GM18498 (cell line): ENCODE data around the gene PPP1R12B.
"Not testable (repeated sequence)": the region's sequence is repeated elsewhere in the genome, so short reads cannot be mapped to it uniquely, and the experiment has no call there.

Experiments used
- ATAC-seq: cut with Tn5 transposase; IDR thresholded peaks from one replicate; pipeline ENCODE4 v1.9.1; 2021; ENCODE audit warnings: mild to moderate bottlenecking, moderate library complexity; ENCODE audit not compliant: unreplicated experiment

PPP1R12B gene

DNA sequence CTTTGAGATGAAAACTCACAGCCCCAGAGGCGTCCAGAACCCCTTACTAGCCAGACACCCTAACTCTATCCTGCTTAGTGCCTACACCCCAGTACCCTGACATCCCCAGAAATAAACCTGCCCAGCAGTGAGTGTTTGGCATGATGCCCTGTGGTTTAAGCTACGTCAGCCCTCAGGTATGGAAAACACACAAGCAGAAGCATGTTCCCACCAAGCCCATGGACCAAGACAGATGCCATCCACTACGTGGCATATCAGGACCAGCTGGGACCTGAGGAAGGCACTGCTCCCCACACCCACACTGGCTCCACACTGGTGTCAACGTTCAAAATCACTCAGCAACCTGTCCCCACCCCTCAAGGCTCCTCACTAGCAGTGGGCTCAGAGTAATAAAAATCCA lies 245.3 kb downstream of the PPP1R12B start:
- ATAC-seq: no peak

- no peak for ATAC-seq
These were observed 248.1 kb downstream of the PPP1R12B start for GRCh38 chr1:202596638-202597037.

DNA sequence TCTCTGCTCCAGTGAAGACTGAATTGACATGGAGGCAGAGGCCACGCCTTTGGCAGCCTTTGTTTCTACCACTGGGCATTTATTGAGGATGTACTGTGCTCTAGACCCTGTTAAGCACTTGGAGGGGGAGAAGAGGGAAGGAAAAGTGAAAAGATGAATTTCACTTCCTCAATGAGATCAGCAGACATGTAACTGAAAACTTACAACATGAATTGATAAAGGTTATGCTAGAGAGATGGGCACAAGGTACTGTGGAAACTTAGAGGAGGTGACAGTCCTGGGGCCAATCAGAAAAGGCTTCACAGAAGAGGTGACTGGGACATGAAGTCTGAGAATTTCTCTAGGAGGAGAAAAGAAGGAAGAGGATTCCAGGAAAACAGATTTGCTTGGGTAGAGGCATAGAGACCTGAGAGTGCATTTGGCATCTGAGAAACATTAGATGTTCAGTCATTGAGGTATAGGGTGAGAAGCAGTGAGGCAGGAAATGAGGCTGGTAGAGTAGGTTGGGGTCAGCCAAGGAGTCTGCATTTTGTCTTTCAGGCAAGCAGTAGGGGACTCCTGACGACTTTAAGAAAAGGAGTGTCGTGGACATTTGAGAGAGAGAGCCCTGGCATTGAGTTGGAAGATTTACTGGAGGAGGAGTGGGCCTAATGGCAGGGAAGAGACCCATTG lies 248.7 kb downstream of the PPP1R12B start:
- no peak for ATAC-seq

DNA sequence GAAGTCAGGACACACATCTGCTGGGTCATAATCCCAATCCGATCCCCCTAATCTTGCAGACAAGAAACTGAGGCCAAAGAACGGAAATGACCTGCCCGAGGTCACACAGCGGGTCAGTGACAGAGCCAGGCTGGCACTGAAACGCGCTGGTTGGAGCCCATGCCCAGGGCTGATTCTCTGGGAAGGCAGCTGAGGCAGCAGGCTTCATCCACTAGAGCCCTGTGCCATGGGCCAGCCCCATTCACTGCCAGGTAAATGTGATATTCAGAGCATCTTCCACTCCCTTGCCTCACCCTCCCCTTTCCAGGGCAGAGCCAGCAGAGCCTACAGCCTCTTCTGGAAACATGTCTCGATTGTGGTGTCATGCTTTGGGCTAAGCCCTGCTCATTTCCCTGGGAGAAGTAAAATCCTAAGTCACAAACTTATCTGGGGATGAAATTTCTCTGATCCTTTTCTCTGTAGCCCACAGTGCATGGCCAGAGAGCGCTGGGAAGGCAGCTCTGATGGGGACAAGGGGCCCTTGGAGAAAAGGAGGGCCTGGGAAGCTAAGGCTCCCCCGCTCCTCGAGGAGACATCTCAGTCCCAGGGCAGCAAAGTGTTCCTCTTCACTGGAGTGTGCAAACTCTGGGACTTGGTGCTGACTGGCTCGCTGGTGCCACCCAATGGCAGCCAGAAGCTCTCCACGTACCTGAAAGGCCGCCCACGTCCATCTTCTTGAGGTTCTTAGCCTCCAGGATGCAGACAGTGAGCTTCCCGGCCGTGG lies 251.4 kb downstream of the PPP1R12B start:
- no peak for ATAC-seq

GRCh38 chr1:202600432-202601041 lies 252.0 kb downstream of the PPP1R12B start:
- no peak for ATAC-seq

DNA sequence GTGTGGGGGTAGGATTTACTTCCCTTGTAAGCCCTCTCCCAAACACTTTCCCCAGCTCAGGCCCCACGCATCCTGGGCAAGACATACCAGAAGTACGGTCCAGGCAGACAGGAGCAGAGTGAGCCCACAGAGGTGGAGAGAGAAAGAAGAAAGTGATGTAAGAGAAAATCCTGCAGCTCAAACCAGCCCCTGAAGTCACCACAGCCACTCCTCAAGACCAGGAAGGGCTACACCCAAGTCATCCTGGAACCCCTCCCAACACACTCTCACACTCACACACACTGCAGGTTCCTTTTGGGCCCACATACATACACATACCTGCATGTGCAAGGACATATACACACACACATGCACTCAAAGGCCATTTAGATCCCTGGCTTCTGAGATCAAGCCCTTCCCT lies 254.9 kb downstream of the PPP1R12B start:
- no peak for ATAC-seq

- ATAC-seq: no peak
These were observed 257.0 kb downstream of the PPP1R12B start for GRCh38 chr1:202605515-202605914.

DNA sequence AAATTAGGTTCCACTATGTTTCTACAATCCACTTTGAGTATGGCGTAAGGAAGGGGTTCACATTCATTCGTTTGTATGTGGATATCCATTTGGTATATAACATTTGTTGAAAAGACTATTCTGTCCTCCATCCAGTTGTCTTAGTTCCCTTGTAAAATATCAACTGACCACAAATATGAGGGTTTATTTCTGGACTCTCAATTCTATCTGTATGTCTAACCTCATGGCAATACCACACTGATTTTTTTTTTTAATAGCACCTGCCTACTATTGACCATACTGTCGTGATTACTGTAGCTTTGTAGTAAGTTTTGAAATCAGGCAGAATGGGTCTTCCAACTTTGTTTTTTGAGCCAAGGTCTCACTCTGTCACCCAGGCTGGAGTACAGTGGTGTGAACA lies 263.5 kb downstream of the PPP1R12B start:
- not testable (repeated sequence) for ATAC-seq

GRCh38 chr1:202613571-202613970 lies 265.1 kb downstream of the PPP1R12B start:
- no peak for ATAC-seq

DNA sequence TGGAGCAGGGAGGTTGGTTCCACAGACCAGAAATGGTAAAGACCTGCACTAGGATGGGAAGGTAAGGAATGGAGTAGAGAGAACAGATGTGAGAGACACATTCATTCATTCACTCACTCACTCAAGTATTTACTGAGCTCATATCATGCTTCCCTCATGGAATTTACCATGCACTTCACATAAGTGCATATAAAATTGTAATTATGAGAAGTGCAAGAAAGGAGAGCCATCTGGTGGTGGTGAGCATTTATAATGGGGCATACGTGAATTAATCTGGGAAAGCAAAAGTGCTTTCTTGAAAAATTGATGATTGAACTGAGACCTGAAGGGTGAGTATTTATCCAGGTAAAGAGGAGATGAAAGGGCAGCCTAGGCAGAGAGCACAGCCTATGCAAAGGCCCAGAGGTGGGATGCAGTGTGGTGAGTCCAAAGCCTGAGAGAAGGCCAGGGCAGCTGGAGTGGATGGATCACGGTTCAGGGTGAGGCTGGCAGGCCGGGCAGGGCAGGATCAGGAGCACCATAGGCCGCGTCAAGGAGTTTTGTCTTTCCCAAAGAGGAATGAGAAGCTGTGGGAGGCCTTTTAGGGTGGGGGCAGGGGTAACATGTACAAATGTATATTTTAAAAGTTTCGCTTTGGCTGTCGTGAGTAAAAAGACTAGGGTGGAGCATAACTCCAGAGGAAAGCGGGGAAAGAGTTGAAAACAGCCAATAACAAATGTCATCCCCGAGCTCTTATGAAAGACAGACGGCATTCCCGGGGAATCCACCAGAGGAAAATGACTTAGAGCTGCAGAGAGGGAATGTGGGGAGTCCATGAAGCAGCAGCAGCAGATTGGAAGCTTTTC lies 266.1 kb downstream of the PPP1R12B start:
- ATAC-seq: not testable (repeated sequence)

DNA sequence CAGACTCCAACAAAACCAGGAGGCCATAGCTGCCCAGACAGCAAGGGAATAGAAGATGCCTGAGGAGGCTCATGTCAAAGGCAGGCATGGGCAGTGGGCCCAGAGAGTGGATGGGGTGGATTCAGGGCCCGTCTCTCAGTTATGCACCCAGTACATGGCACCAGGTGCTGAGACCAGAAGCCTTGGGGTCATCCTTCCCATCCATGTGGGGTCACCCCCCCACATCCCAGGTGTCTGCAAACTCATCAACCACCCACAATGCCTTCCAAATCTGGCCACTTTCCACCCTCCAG lies 266.7 kb downstream of the PPP1R12B start:
- ATAC-seq: not testable (repeated sequence)

- ATAC-seq: peak; percentile 74
These were observed 267.2 kb downstream of the PPP1R12B start for GRCh38 chr1:202615501-202616354.

DNA sequence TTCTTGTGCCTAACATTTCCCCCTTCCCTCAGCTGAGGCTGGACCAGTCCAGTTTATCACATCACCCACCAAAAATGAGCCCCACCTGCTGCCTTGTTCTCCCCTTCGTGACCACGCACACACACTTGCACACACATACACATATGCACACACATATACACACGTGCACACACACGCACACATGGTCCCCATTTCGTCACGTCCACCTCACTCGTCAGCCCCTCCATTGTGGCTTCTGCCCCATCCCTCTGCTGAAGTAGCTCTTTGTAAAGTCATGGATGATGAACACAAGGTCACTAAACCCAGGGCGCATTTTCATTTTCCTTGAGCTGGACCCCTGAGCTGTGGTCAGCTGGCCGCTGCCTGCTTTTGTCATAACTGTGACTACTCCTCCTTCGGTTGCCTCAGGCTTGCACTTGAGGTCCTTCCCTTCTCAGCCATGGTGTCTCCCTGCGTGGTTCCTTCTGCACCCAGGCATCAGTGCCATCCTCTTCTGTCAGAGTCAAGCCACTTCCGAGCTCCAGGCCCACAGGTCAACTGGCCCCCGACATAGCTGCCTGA lies 267.9 kb downstream of the PPP1R12B start:
- peak; percentile 30 for ATAC-seq

GRCh38 chr1:202619012-202619411 lies 270.5 kb downstream of the PPP1R12B start:
- ATAC-seq: not testable (repeated sequence)

DNA sequence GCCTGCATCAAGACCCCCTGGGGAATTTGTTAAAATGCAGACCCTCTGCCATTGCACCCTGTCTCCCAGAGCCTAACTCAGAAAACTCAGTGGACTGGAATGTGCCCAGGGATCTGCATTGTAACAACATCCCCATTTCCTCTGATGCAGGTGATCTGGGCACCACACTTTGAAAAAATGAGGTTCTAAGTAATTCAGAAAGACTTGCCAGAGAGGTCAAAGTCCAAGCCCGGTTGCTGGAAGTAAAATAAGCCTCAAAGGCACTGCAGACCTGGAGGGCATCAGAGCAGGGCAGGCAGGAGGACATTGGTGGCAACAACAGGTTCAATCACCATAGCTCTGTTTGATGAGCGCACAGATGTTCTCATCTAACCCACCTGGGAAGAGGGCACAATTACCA lies 271.0 kb downstream of the PPP1R12B start:
- ATAC-seq: no peak

DNA sequence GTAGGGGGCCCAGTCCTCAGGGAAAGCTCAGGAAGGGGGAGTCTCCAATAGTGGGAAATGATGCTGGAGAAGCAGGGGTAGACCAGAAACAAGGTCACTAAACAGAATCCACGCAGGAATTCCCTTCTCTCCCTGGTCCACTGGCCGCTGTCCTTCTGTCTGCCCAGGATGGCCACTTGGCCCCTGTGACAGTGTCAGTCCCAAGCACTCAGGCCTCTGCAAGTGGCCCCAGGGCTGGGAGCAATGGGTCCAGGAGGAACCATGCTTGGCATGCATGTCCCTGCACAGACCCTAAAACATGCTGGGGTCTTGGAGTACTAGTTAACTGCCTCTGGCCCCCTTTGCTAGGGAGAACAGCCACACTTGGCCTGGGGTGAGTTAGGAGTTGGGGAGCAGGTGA lies 271.5 kb downstream of the PPP1R12B start:
- ATAC-seq: not testable (repeated sequence)

DNA sequence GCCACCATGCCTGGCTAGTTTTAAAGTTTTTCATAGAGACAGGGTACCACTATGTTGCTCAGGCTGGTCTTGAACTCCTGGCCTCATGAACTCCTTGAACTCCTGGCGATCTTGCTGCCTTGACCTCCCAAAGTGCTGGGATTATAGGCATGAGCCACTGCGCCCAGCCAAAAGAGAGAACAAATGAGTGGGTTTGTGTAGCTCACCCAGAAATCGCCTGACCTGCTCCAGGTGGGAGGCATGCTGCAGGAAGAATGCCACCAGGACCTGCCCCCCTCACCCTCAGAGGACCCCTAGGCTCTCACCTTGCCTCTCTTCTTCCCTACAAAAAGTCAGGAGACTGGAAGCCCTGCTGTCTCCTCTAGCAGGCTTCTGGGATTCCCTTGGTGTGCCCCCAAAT lies 272.9 kb downstream of the PPP1R12B start:
- no peak for ATAC-seq

GRCh38 chr1:202622388-202622787 lies 273.9 kb downstream of the PPP1R12B start:
- ATAC-seq: no peak

DNA sequence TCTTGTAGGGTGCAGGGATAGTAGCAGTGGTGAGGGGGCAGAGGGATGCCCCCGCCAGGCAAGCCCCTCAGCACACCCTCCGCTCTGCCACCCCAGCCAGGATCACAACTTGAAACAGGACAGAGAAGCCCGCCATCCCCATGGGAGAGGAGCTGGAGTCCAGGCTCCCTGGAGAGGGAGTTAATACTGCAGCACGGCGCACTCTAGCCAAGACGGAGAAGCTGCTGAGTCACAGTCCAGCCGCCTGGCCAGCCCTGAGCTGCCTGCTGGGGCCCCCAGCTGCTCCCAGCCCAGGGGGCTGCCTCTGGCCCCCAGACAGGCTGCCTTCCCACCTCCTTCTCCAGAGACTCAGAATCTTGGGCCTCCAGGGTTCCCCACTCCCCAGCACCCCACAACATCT lies 274.6 kb downstream of the PPP1R12B start:
- no peak for ATAC-seq

DNA sequence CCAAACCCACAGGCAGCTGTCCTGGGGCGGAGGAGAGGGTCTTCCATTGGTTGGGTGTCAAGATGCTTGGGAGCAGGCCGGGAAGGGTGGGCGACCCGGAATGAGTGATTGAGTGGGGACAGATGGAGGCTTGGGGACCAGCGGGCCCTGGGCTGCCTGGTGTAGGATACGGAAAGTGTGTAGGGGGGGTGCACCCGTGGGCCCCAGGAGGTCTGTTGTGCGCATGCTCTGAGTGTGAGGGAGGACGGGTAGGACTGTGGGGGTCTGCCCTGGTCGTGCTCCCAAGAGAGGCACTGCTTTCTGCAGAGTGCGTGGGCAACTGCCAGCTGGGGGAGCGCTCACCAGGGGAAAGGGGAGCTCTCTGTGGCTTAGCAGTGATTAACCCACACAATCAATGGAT lies 275.0 kb downstream of the PPP1R12B start:
- not testable (repeated sequence) for ATAC-seq
